ENCODE measurements around the gene LAGE3.
"Not testable (repeated sequence)": the region's sequence is repeated elsewhere in the genome, so short reads cannot be mapped to it uniquely, and the experiment has no call there.

The LAGE3 gene

DNA sequence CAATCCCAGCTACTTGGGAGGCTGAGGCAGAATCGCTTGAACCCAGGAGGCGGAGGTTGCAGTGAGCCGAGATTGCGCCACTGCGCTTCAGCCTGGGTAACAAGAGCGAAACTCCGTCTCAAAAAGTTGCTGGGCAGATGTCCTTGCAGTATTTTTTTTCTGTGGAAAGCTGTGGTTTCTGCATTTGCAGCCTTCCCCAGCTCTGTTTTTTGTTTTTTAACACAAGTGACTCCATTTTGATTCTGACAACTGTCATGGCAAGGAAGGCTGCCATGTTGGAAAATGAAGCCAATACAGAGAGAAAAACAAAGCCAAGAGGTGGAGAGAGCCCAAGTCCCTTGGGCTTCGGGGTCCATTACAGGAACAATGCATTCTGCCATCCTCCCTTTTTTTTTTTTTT, 23.0 kb upstream of the LAGE3 start:
- DNase-seq (ENCODE audit: low read depth) = no peak

DNA sequence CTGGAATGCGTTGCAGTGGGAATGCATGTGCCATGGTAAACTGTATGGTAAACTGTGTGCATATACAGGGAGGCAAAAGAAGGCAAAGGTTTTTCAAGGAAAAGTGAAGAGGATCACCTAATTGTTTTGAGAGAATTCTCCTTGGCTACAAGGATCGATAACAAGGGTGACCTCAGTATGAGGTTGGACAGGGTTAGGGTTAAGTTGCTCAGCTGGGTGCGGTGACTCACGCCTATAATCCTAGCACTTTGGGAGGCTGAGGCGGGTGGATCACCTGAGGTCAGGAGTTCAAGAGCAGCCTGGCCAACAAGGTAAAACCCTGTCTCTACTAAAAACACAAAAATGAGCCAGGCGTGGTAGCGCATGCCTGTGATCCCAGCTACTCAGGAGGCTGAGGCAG, 22.3 kb upstream of the LAGE3 start:
- DNase-seq (ENCODE audit: low read depth) = not testable (repeated sequence)

DNA sequence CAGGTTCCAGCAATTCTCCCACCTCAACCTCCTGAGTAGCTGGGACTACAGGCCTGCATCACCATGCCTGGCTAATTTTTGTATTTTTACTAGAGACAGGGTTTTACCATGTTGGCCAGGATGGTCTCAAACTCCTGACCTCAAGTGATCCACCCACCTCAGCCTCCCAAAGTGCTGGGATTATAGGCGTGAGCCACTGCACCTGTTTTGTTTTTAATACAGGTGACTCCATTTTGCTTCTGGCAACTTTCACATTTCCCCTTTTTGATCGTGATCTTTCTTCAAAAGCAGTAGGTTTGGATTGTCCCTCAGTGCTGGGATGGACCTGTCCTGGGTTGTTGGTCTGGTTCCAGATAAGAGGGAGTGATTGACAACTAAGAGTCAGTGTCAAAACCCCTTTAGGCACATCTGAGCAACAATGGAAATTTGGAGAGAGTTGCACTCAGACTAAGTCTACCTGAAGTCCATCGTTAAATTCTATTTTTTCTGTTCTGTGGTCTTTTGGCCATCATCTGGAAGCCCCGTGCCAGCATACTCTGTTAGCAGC, 17.6 kb upstream of the LAGE3 start:
- not testable (repeated sequence) for DNase-seq (ENCODE audit: low read depth)

DNA sequence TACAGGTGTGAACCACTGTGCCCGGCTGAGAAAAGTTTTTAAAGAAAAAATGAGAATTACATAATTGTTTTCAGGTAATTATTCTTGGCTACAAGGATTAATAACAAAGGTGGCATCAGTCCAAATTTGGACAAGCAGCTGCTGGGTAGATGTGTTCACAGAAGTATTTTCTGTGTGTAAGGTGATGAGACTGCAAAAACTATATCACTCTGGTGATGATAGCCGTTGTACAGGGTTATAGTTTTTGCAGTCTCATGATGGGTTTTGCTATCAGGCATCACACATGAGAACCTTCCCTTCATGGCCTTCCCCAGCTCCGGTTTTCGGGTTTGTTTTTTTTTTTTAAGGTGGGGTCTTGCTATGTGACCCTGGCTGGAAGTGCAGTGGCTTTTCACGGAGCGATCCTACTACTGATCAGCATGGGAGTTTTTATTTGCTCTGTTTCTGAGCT, 16.4 kb upstream of the LAGE3 start:
- no peak for DNase-seq (ENCODE audit: low read depth)

DNA sequence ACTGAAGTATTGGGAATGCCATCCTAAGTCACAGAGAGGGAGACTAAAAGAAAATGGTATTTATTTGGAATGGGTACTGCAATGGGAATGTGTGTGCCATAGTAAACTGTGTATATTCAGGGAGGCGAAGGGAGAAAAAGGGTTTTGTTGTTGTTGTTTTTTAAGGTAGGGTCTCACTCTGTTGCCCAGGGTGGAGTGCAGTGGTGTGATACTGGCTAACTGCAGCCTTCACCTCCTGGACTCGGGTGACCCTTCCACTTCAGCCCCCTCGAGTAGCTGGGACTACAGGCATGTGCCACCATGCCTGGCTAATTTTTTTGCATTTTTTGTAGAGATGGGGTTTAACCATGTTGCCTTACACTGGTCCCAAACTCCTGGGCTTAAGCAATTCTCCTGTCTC, 15.6 kb upstream of the LAGE3 start:
- no peak for DNase-seq (ENCODE audit: low read depth)

DNA sequence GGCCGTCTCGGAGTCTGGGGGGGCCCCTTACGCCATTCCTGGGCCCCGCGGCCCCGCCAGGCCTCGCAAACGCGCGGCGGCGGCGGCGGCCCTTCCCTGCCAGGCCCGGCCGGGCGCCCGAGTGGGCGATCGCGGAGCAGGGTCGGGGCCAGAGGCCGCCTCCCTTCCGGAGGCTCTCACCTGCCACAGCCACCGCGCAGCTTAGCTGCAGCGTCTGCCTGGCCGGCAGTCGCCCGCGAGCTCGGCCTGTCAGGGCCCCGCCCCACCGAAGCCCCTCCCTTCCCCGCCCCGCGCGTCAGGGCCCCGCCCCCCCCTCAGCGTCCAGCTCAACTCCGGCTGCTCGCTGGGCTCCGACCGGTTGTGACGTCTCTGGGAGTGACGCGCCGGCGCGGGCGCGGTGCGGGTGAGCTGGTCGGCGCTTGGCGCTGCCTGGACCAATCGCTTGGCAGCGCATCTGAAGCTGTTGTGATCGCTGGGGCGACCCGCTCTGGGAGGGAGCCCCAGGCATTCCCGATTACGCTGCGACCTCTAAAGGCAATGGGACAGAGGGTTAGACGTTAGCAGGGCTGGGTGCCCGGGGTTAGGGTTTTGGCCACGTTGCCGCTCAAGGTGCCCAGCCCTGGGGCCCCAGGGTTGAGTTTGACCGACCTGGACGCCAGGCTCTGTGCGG, 11.5 kb upstream of the LAGE3 start, which contains the start of gene SLC10A3:
Gene SLC10A3 (minus strand): TSS at position 216 of the 670 bp plus-strand sequence. CDS start 1,689 bp downstream, outside the sequence.
- DNase-seq (ENCODE audit: low read depth) = peak; percentile 79

DNA sequence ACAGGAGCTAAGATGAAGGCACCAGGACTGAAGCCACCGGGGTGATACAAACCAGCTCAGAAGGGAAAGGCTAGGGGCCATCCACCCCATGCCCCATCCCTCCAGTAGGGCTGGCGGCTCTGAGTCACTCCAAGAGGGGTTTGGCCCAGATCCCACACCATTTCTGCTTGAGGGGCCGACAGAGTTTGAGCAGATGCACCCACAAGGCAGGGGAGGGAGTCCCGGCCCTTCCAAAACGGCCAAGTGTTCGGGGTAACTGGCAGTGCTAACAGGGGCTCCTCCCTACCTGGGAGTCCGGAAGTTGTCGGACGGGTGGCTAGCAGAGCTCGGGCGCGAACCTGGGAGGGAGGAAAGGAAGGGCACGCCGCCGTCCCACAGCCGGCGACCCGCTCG, 10.9 kb upstream of the LAGE3 start:
- DNase-seq (ENCODE audit: low read depth) = no peak

DNA sequence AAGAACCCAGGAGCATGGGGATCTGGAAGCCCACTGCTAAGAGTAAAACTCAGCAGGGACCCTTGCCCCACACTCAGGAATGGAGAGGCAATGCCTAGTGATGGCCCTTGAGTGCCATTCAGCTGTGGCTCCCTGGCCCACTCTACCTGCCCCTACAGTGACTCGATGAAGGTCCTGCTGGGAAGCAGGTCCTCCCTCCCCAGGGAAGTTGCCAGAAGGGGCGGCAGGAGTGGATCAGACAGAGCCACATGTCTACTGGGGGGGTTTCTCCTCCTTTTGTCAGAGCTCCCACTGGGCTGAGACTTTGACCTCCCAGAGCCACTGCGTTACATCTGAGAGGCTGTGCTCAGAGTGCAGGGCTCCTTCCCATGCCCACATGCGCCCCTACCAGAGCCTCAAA, 10.1 kb upstream of the LAGE3 start:
- DNase-seq (ENCODE audit: low read depth) = no peak

DNA sequence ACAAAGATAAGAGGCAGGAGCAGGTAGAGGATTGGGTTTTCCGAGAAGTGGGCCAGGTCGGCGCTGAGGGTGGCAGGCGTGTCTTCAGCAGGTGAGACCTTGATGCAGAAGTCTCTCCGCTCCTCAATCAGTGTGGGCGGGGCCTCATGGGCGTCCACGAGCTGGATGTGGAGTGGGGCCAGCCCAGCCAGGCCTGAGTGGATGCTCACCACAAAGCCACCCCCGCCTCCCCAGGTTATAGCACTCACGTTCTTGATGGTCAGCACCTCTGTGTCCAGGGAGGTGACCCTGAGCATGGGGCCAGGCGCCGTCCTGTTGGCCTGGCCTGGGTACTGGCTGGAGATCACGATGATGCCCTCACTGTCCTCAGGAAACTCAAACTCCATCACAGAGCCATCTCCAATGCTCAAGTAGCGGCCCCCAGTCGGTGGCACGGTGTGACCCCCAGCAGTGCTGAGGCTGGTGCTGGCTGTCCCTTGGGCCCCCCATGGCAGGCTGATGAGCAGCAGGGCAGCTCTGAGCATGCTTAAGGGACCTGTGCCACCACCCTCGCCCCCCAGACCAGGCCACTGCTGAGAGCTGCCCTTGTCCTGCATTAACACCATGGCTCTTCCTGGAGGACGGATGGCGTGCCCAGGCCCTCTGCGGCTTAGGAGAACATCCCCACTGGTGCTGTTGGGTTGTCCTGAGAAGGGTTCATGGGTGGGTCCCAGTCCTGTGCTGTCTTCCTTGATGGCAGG, 9.4 kb upstream of the LAGE3 start:
- DNase-seq (ENCODE audit: low read depth) = no peak

DNA sequence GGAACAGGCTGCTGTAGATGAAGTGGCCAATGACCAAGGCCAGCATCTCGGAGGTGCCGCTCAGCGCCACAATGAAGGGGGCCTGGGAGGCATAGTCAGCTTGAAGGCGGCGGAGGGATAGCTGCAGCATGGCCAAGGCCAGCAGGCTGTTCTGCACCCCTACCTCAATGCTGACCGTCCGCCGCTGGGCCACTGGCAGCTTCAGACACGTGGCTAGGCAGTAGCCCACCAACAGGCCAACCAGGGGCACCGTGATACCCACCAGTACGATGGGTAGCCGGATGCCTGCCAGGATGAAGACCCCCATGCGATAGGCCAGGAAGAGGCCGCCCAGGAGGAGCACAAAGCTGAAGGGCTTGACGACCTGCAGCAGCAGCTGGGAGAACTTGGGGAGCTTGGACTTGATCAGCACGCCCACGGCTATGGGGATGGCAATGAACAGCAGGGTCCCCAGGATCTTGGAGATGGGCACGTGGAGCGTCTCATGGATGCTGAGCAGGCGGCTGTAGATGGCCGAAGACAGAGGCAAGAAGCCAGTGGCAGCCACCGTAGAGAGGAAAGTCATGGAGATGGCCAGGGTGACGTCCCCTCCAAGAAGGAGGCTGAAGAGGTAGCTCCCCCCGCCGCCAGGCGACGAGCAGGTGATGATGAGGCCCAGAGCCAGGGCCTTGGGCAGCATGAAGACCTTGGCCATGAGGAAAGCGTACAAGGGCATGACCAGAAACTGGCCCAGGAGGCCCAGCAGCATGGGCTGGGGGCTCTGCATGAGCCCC, 8.6 kb upstream of the LAGE3 start:
- no peak for DNase-seq (ENCODE audit: low read depth)

DNA sequence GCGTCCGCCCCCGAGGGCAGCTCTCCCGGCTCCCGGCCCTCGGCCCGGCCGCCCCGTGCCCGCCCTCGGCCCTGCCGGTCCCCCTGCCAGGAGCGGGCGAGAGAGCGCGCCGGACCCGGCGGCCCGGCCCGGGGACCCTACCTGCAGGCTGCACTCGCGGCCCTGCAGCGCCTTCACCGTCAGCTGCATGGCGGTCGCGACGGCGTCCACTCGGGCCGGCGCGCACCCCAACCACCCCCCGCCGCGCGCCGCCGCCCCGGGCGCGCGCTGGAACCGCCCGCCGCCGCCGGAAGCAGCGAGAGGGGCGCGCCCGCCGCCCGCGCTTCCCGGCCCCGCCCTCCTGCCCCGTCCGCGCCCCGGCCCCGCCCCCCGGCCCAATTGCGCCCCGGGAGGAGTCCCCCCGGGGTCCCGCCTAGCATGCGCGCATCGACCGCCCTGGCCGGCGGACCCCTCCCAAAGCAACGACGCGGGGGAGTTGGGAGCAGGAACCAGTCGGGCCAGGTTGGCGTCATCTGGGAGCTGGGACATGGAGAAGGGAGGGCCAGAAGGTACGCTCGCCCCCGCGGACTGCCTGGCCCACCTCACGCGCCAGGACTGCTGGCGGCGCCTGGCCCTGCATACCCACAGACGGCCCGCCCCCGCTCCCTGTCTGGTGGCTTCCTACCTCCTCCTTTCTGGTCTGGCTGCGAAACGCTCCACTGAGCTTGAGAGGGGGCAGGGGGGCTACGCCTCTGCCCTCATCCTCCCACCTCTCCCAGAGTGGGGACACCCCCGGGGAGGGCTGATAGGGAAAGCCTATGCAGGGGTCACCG, 7.5 kb upstream of the LAGE3 start, which contains the start of gene UBL4A:
Gene UBL4A (minus strand): TSS at position 220 of the 812 bp plus-strand sequence. CDS start 31 bp downstream, at position 189.
- no peak for DNase-seq (ENCODE audit: low read depth)

DNA sequence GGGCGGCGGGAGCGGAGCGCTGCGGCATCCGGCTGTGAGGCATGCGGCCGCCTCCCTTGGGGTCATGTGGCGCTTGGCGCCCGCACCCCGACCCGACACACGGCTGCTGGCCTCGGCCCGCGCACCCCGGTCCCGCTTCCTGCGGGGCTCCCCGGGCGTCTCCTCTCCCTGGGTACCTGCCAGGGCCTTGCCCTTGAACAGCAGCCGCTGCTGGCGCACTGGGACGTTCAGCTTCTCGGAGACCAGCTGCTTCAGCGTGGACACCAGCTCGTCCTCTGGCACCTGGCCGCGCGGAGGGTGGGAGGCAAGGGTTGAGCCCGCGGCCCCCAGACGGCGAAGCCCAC, 6.9 kb upstream of the LAGE3 start:
- no peak for DNase-seq (ENCODE audit: low read depth)

DNA sequence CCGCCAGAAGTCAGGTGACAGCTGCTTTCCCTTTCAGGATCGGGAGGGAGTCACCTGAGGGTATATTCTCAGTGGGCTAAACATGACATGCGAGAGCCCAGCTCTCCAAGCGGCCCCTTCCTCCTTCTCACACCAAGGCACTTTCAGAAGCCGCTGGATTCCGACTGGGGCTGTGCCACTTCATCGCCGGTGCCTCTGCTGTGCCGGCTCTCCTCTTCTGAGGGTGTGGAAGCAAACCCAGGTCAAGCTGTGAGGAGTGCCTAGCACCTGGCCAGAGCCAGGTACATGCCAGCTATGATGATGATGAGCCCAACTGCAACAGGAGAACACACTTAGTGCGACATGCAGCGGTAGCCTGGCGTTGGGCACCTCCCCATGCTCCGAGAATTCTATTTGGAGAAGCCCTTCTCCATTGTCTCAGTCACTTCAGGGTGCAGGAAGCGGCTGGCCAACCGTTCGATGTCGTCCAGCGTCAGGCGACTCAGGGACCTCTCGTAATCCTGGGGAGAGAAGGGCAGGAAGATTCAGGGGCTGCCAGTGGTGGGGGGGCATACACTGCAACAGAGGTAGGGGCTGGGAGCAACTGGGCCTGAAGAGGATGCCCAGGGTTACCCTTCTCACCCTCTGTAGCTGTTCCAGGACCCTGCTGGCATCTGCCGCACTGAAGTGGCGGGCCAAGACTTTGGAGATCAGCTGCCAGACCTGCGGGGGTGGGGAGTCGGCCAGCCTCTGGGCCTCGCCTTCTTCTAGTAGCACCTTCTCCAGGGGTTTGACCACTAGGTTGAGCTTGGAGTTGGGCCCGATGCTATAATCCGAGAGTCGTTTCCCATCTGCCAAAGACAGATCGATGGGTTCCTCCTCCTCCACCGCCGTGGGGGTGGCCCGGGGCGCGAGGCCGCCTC, 6.3 kb upstream of the LAGE3 start:
- DNase-seq (ENCODE audit: low read depth) = no peak

DNA sequence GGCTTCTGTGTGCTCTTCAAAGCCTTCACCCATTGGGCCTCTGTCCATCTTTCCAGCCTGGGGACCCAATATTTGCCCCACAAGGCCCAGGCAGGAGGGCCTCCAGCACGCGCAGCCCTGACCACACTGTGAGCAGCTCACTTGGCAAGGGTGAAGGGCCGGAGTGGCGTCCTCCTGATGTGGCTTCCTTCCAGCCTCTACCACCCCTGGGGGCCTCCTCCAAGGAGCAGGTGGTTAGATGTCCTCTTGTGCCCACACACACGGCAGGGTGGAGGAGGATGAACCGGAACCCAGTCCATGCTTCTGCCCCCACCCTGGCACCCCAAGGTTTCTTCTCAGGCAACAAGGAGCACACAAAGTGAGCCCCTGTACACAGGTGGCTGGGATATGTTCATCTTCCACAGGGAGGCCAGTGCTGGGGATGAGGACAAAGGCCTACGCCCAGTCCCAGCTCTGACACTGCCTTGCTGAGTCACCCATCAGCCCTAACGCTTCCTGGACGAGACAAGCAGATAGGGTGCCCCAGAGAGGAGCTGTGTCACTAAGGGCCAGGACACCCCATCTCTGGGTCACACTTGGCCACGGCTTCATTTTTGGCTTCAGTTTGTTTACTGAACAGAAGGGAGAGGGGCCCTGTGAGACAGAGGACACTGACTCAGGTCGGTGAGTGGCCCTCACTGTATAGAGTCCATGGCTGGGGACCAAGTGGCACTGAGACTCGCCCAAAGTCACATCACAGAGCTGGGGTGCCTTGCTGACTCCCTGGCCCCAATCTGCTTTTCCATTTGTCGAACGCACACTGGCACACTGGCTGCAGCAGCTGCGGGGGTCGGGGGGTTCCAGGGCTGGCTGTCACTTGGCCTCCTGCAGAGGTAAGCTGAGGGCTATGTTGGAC, 5.4 kb upstream of the LAGE3 start:
- no peak for DNase-seq (ENCODE audit: low read depth)

DNA sequence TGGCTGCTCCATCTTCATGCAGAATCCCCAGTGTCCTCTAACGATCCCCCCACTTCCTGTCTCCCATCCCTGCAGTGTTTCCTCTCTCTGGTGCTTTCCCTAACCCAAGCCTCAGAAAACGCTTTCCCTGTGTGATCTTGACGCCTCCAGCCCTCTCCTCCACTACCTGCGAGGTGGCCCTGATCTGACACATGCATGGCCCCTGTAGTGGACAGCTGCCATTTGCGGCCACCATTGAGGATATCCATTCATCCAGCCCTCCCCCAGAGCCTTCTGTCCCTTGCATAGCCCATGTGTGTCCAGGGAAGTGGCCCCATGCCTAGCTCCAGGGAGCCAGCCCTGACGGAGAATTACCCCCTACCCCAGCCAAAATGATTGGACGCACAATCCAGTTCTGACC, 4.2 kb upstream of the LAGE3 start:
- no peak for DNase-seq (ENCODE audit: low read depth)

DNA sequence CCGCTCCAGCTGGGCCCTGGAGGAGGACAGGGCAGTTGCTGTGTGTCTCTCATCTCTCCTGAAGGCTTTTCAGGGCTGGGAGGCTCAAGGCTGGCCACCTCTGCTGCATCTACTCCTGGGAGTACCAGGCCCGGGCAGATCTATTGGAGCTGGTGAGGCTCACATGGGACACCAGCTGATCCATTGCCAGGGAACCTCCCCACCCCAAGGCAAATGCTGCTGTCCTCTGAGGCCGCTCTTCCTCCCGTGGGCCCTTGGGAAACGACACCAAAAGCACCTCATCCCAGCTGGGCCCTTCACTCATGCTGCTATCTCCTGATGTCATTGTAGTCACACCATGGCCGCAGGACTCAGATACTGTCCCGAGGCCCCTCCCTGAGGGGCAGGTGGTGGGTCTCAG, 3.7 kb upstream of the LAGE3 start:
- DNase-seq (ENCODE audit: low read depth) = no peak

DNA sequence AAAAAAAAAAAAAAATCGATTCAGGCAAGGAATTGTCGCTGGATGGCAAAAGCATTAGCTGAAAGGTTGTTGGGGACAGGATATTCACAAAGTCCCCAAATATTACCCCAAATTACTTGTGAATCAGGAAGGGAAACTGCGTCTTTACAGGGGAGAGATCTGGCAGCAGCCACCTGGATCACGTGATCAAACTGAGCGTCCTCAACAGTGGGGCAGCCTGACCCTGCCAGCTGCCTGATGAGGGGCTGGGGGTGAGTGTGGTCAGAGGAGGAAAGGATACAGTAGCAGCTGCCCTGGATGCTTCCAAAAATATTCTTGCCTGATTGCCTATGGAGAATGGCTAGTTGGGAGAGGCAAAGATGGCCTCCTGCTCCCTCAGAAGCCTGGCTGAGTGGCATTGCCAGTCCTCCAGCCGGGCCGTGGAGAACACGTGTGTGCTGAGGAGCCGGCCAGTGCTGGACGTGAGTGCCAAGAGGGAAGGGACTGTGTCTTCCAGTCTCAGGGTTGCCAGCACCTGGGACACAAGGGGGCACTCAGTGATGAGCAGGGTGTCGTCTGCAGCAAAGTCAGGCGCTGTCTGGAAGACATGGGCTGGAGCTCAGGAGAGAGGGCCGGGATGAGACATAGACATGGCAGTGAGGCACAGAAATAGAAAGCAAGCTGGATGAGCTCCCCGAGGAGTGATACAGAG, 3.0 kb upstream of the LAGE3 start:
- no peak for DNase-seq (ENCODE audit: low read depth)

DNA sequence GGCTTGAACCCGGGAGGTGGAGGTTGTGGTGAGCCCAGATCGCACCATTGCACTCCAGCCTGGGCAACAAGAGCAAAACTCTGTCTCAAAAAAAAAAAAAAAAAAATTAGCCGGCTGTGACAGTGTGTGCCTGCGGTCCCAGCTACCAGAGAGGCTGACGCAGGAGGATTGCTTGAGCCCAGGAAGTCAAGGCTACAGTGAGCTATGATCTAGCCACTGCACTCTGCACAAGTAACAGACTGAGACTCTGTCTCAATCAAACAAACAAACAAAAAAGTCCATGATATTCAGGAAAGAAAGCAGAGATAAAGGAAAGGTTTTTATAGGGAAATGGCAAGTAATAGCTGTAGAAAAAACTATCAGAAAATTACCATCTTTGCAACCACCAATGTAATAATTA, 2.1 kb upstream of the LAGE3 start:
- DNase-seq (ENCODE audit: low read depth) = no peak

DNA sequence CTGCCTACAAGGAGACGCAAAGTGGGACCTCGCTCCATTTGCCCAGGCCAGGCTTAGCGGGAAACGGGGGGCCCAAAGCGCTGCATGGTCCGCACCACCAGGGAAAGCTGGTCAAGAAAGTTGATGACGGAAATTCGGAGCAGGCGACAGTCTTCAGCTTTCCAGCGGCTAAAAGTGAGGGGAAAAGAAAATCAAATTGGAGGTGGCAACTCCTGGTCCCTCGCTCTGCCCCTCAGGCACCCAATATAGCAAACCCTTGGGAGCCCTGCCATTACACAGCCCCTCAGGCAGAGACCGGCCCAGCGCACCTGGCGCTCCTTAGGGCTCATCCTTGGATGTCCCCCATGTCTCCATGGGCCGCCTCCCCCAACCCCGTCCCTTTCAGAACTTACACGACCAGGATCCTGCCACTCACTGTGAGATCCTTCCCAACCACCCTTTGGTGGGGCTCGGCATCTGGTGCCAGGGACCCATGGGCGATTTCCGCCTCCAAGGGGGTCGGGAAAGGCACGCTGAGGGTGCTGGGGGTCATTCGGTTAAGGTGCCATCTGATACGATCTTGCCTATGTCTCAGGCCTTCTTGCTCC, 1.1 kb downstream of the LAGE3 start:
- DNase-seq (ENCODE audit: low read depth) = no peak

Data from GM04504 (cell line).